ENCODE measurements around the gene CCDC8. TPM values are rescaled to one million over a fixed set of nuclear protein-coding genes. Genes with fewer than 3 reads are reported as not detected.

The CCDC8 gene
- total and polyA plus RNA-seq, 2 experiments from 2014 or later, result 74.0 to 127 TPM

- no peak for TF ChIP-seq CTCF (IDR thresholded peaks at IDR 0.05; ENCODE audit: low read depth, low read length)
- DNase-seq (ENCODE audit: low read depth in 1 of 2, low spot score in 1 of 2), result no peak
Measured at GRCh38 chr19:46361915-46362314, 51.4 kb downstream of the CCDC8 start.

More at GRCh38 chr19:46361915-46362314, 51.4 kb downstream of the CCDC8 start:
- H3K4me3 ChIP-seq, result no peak overlapping the region
- no peaks in the 10 kb centered on the region for H3K9me3 ChIP-seq (ENCODE audit: low read depth)
- H3K27me3 ChIP-seq, result no peaks in the 10 kb centered on the region
- H3K4me1 ChIP-seq (ENCODE audit: low read depth), result peaks cover 11% of the 10 kb centered on the region
- H3K36me3 ChIP-seq, result peaks cover 17% of the 10 kb centered on the region
- no peak overlapping the region for H3K27ac ChIP-seq

Other genes starting within 250 kb of the CCDC8 start
- not detected in 2 replicates for gene IGFL1, start 183.8 kb downstream of the CCDC8 start, total RNA-seq
- gene IGFL1, start 183.8 kb downstream of the CCDC8 start, polyA plus RNA-seq, result not detected in 2 replicates
- 115 and 163 TPM in 2 replicates for gene HIF3A, start 116.5 kb downstream of the CCDC8 start, total RNA-seq
- gene HIF3A, start 116.5 kb downstream of the CCDC8 start, polyA plus RNA-seq, result 122 and 170 TPM in 2 replicates
- gene PPP5C, start 66.5 kb downstream of the CCDC8 start, total RNA-seq, result 109 and 130 TPM in 2 replicates
- 120 and 123 TPM in 2 replicates for gene PPP5C, start 66.5 kb downstream of the CCDC8 start, polyA plus RNA-seq
- 0.69 and 0.81 TPM in 2 replicates for gene PNMA8C, start 15.4 kb upstream of the CCDC8 start, total RNA-seq
- 0.20 TPM in 1 of 2 replicates, not detected in the other for gene PNMA8C, start 15.4 kb upstream of the CCDC8 start, polyA plus RNA-seq
- 67.8 and 71.7 TPM in 2 replicates for gene PNMA8A, start 58.0 kb upstream of the CCDC8 start, total RNA-seq
- gene PNMA8A, start 58.0 kb upstream of the CCDC8 start, polyA plus RNA-seq, result 38.3 and 46.4 TPM in 2 replicates
- gene PNMA8B, start 82.3 kb upstream of the CCDC8 start, total RNA-seq, result 8.8 and 13.5 TPM in 2 replicates
- 4.1 and 8.8 TPM in 2 replicates for gene PNMA8B, start 82.3 kb upstream of the CCDC8 start, polyA plus RNA-seq
- 414 and 867 TPM in 2 replicates for gene CALM3, start 187.8 kb upstream of the CCDC8 start, total RNA-seq
- 412 and 576 TPM in 2 replicates for gene CALM3, start 187.8 kb upstream of the CCDC8 start, polyA plus RNA-seq
- gene PTGIR, start 211.5 kb upstream of the CCDC8 start, total RNA-seq, result 0.12 and 0.35 TPM in 2 replicates
- 0.82 TPM in 1 of 2 replicates, not detected in the other for gene PTGIR, start 211.5 kb upstream of the CCDC8 start, polyA plus RNA-seq
- gene GNG8, start 222.6 kb upstream of the CCDC8 start, total RNA-seq, result not detected in 2 replicates
- 6.8 and 16.2 TPM in 2 replicates for gene GNG8, start 222.6 kb upstream of the CCDC8 start, polyA plus RNA-seq
- 115 and 142 TPM in 2 replicates for gene DACT3, start 247.6 kb upstream of the CCDC8 start, total RNA-seq
- gene DACT3, start 247.6 kb upstream of the CCDC8 start, polyA plus RNA-seq, result 107 and 153 TPM in 2 replicates